Mesendoderm (in vitro differentiated cells): ENCODE results near the gene GADD45G.

ENCODE experiments used
- DNase-seq: peaks from one replicate; pipeline ENCODE4 v3.0.0; 2013
- H2AK5ac ChIP-seq: 2 replicates; pipeline ENCODE4 v1.6.1; 2013; ENCODE audit warnings: low read length, inconsistent platforms
- H2BK120ac ChIP-seq: 2 replicates; pipeline ENCODE4 v1.6.1; 2013; ENCODE audit warnings: low read depth, mild to moderate bottlenecking, low read length, moderate library complexity, mixed read lengths
- H2BK15ac ChIP-seq: replicated peaks from 2 replicates; pipeline ENCODE4 v1.6.1; 2013; ENCODE audit warnings: low read depth, mild to moderate bottlenecking, moderate library complexity
- H2BK5ac ChIP-seq: 2 replicates; pipeline ENCODE4 v1.6.1; 2013; ENCODE audit warnings: low read length, inconsistent platforms
- H3K18ac ChIP-seq: 2 replicates; pipeline ENCODE4 v1.6.1; 2013; ENCODE audit warnings: mild to moderate bottlenecking, low read length, mixed read lengths
- H3K23ac ChIP-seq: one replicate; pipeline ENCODE4 v1.6.1; 2013; ENCODE audit warnings: low read length
- H3K27ac ChIP-seq: 2 replicates; pipeline ENCODE4 v1.5.1; 2013; ENCODE audit warnings: low read depth, mild to moderate bottlenecking, inconsistent platforms, low read length, moderate library complexity
- H3K27me3 ChIP-seq: 2 replicates; pipeline ENCODE4 v1.6.1; 2013; ENCODE audit warnings: low read length, control low read depth, mild to moderate bottlenecking, inconsistent platforms; ENCODE audit not compliant: insufficient read depth, poor library complexity
- H3K36me3 ChIP-seq: 2 replicates; pipeline ENCODE4 v1.6.1; 2013; ENCODE audit warnings: low read length, inconsistent platforms; ENCODE audit not compliant: control insufficient read depth, insufficient read depth
- H3K4ac ChIP-seq: one replicate; pipeline ENCODE4 v1.6.1; 2013; ENCODE audit warnings: low read depth, mild to moderate bottlenecking, low read length, moderate library complexity
- H3K4me1 ChIP-seq: 2 replicates; pipeline ENCODE4 v1.6.1; 2013; ENCODE audit warnings: low read depth, low read length, inconsistent platforms; ENCODE audit not compliant: control insufficient read depth
- H3K4me2 ChIP-seq: 2 replicates; pipeline ENCODE4 v1.6.1; 2013; ENCODE audit warnings: low read length
- H3K4me3 ChIP-seq: 2 replicates; pipeline ENCODE4 v1.5.1; 2013; ENCODE audit warnings: mild to moderate bottlenecking, low read length
- H3K56ac ChIP-seq: one replicate; pipeline ENCODE4 v1.6.1; 2013; ENCODE audit warnings: low read length
- H3K79me1 ChIP-seq: 2 replicates; pipeline ENCODE4 v1.6.1; 2013; ENCODE audit warnings: low read length, inconsistent platforms
- H3K79me2 ChIP-seq: 2 replicates; pipeline ENCODE4 v1.6.1; 2013; ENCODE audit warnings: mild to moderate bottlenecking, low read length; ENCODE audit not compliant: control insufficient read depth, insufficient read depth
- H3K9ac ChIP-seq: 2 replicates; pipeline ENCODE4 v1.6.1; 2013; ENCODE audit warnings: low read length, inconsistent platforms
- H4K5ac ChIP-seq: one replicate; pipeline ENCODE4 v1.6.1; 2013; ENCODE audit warnings: low read length
- H4K8ac ChIP-seq: one replicate; pipeline ENCODE4 v1.6.1; 2013; ENCODE audit warnings: low read depth, mild to moderate bottlenecking, control low read depth, low read length, moderate library complexity
- WGBS: extraction: QIAGEN DNeasy Blood & Tissue Kit; methylation state at CpG from one replicate; pipeline ENCODE4 v1.1.7; 2013; ENCODE audit warnings: low lambda C conversion rate, missing lambda C conversion rate; ENCODE audit not compliant: insufficient coverage; ENCODE audit errors: extremely low coverage; 5-methylcytosine and 5-hydroxymethylcytosine counted together

Gene GADD45G

DNA sequence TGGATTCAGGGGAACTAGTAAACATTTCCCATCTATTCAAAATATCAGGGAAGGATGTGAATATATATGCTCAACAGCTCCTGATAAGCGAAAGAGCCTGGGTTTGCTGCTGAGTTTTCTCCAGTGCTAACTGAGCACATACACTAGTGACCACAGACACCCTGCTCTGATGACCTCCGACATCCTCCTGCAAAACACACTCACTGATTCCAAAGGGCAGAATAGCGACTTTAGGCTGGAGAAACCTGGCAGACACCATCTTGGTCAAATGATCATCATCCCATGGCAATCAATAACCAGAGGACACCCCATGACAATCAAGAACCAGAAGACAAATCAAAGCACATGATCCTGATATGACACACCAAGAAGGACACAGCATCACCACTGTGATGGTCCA, 9.2 kb upstream of the GADD45G start:
- Histone ChIP-seq H3K56ac (no peak overlapping the region), H4K5ac (no peak overlapping the region), H2BK15ac (no peak overlapping the region), H3K4me3 (no peak overlapping the region), H2BK5ac (no peak overlapping the region), H2AK5ac (no peak overlapping the region), H2BK120ac (no peak overlapping the region), H3K79me1 (no peaks in the 10 kb centered on the region), H3K36me3 (no peaks in the 10 kb centered on the region), H3K27ac (no peak overlapping the region), H3K9ac (no peak overlapping the region), H3K23ac (no peak overlapping the region), H3K79me2 (no peaks in the 10 kb centered on the region), H3K4me1 (no peaks in the 10 kb centered on the region), H3K27me3 (no peaks in the 10 kb centered on the region), H3K18ac (no peak overlapping the region), H3K4me2 (no peak overlapping the region), H4K8ac (no peak overlapping the region), H3K4ac (no peak overlapping the region)
- no peak for DNase-seq
- no CpG with 5 or more reads among the region's 3 CpGs for WGBS

GRCh38 chr9:89596937-89597555, 7.8 kb upstream of the GADD45G start:
- Histone ChIP-seq H3K4me1 (no peaks in the 10 kb centered on the region), H3K4me3 (no peak overlapping the region), H3K18ac (no peak overlapping the region), H2BK15ac (no peak overlapping the region), H3K9ac (no peak overlapping the region), H3K56ac (no peak overlapping the region), H3K79me1 (no peaks in the 10 kb centered on the region), H3K23ac (no peak overlapping the region), H2BK120ac (no peak overlapping the region), H3K27me3 (no peaks in the 10 kb centered on the region), H4K8ac (no peak overlapping the region), H2BK5ac (no peak overlapping the region), H3K36me3 (no peaks in the 10 kb centered on the region), H3K27ac (no peak overlapping the region), H3K79me2 (no peaks in the 10 kb centered on the region), H3K4me2 (no peak overlapping the region), H2AK5ac (no peak overlapping the region), H4K5ac (no peak overlapping the region), H3K4ac (no peak overlapping the region)
- no peak for DNase-seq
- WGBS: no CpG with 5 or more reads among the region's 13 CpGs

GRCh38 chr9:89597711-89598362, 7.0 kb upstream of the GADD45G start:
- Histone ChIP-seq H3K36me3 (no peaks in the 10 kb centered on the region), H3K79me1 (no peaks in the 10 kb centered on the region), H2BK5ac (no peak overlapping the region), H2AK5ac (no peak overlapping the region), H3K4me2 (no peak overlapping the region), H3K9ac (no peak overlapping the region), H3K23ac (no peak overlapping the region), H3K27me3 (no peaks in the 10 kb centered on the region), H4K5ac (no peak overlapping the region), H3K79me2 (no peaks in the 10 kb centered on the region), H3K4me1 (no peaks in the 10 kb centered on the region), H2BK120ac (no peak overlapping the region), H3K4me3 (no peak overlapping the region), H4K8ac (no peak overlapping the region), H2BK15ac (no peak overlapping the region), H3K56ac (no peak overlapping the region), H3K4ac (no peak overlapping the region), H3K18ac (no peak overlapping the region), H3K27ac (no peak overlapping the region)
- no CpG with 5 or more reads among the region's 7 CpGs for WGBS
- peak; percentile 74 for DNase-seq

GRCh38 chr9:89598363-89598713, 6.5 kb upstream of the GADD45G start:
- no peak overlapping the region for H3K56ac ChIP-seq
- DNase-seq: no peak
- no peak overlapping the region for H2BK120ac ChIP-seq
- no peaks in the 10 kb centered on the region for H3K27me3 ChIP-seq
- H3K9ac ChIP-seq: no peak overlapping the region
- H4K8ac ChIP-seq: no peak overlapping the region
- H3K79me1 ChIP-seq: no peaks in the 10 kb centered on the region
- no peak overlapping the region for H4K5ac ChIP-seq
- no peak overlapping the region for H3K4me3 ChIP-seq
- no peaks in the 10 kb centered on the region for H3K36me3 ChIP-seq
- no peaks in the 10 kb centered on the region for H3K79me2 ChIP-seq
- H3K4ac ChIP-seq: no peak overlapping the region
- H3K18ac ChIP-seq: no peak overlapping the region
- H3K27ac ChIP-seq: no peak overlapping the region
- WGBS: no CpG with 5 or more reads among the region's 2 CpGs
- H3K23ac ChIP-seq: no peak overlapping the region
- no peak overlapping the region for H3K4me2 ChIP-seq
- H2BK5ac ChIP-seq: no peak overlapping the region
- H3K4me1 ChIP-seq: no peaks in the 10 kb centered on the region
- H2BK15ac ChIP-seq: no peak overlapping the region
- H2AK5ac ChIP-seq: no peak overlapping the region

DNA sequence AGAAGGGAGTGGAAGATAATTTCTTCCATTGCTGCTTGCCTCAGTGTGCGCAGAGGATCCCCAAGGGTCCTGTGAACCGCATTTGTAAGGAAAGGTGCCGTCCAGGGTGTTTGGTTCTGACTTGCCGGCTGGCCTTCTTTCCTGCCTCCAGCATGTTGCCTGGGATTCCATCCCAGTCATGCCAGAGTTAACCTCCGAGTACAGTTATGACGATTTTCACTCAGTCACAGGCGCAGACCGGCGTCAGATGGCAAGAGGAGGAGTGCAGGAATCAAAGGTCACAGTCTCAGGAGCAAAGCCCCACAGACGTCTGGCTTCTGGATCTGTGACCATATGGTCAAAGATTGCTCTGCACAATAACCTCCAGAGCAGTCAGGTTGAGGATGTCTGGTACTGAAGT, 5.9 kb upstream of the GADD45G start:
- H3K4me2 ChIP-seq: no peak overlapping the region
- H3K79me1 ChIP-seq: no peaks in the 10 kb centered on the region
- H3K18ac ChIP-seq: no peak overlapping the region
- no peak overlapping the region for H3K23ac ChIP-seq
- H3K4ac ChIP-seq: no peak overlapping the region
- no CpG with 5 or more reads among the region's 10 CpGs for WGBS
- no peak overlapping the region for H2AK5ac ChIP-seq
- no peaks in the 10 kb centered on the region for H3K4me1 ChIP-seq
- no peaks in the 10 kb centered on the region for H3K79me2 ChIP-seq
- H3K9ac ChIP-seq: no peak overlapping the region
- no peak overlapping the region for H2BK5ac ChIP-seq
- no peak for DNase-seq
- H3K27me3 ChIP-seq: no peaks in the 10 kb centered on the region
- no peak overlapping the region for H3K4me3 ChIP-seq
- no peak overlapping the region for H2BK15ac ChIP-seq
- H3K27ac ChIP-seq: no peak overlapping the region
- H3K36me3 ChIP-seq: no peaks in the 10 kb centered on the region
- H4K5ac ChIP-seq: no peak overlapping the region
- H4K8ac ChIP-seq: no peak overlapping the region
- no peak overlapping the region for H3K56ac ChIP-seq
- no peak overlapping the region for H2BK120ac ChIP-seq

DNA sequence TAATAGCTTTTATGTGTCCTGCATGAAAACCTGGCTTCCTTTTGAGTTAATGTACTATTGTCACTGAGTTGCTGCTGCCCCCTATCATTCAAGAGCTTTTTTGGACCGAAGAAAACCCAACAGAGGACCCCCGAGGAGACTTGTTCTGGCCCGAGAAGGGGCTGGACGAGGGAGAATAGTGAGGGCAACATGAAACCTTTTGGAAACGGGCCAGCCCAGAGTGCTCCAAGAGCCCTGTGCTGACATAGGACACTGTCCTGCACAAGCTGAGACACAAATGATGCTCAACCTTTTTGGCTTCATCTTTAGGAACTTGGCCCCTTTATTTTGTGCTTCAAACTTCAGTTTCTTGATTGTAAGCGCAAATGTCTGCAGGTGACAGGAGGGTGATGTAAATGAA, 4.0 kb upstream of the GADD45G start:
- H2AK5ac ChIP-seq: no peak overlapping the region
- H3K27ac ChIP-seq: no peak overlapping the region
- no peak overlapping the region for H3K4ac ChIP-seq
- no peak overlapping the region for H2BK5ac ChIP-seq
- no peak overlapping the region for H3K23ac ChIP-seq
- no peak overlapping the region for H4K8ac ChIP-seq
- H3K4me3 ChIP-seq: no peak overlapping the region
- H3K79me1 ChIP-seq: no peaks in the 10 kb centered on the region
- no peak overlapping the region for H2BK15ac ChIP-seq
- no peaks in the 10 kb centered on the region for H3K4me1 ChIP-seq
- H3K4me2 ChIP-seq: no peak overlapping the region
- H3K79me2 ChIP-seq: no peaks in the 10 kb centered on the region
- no CpG with 5 or more reads among the region's 6 CpGs for WGBS
- DNase-seq: no peak
- H2BK120ac ChIP-seq: no peak overlapping the region
- H3K36me3 ChIP-seq: no peaks in the 10 kb centered on the region
- no peak overlapping the region for H3K9ac ChIP-seq
- H3K56ac ChIP-seq: no peak overlapping the region
- no peaks in the 10 kb centered on the region for H3K27me3 ChIP-seq
- H3K18ac ChIP-seq: no peak overlapping the region
- no peak overlapping the region for H4K5ac ChIP-seq
